Nephron progenitor cell (in vitro differentiated cells): ENCODE measurements around the gene GLIS1.

Source experiments
- DNase-seq: peaks from one replicate; pipeline ENCODE4 v3.0.0; 2021
- H3K27ac Mint-ChIP-seq: 2 replicates; pipeline ENCODE4 v1.8.0; 2021; ENCODE audit warnings: mild to moderate bottlenecking, moderate library complexity, mixed read lengths
- H3K27me3 Mint-ChIP-seq: 2 replicates; pipeline ENCODE4 v1.8.0; 2021; ENCODE audit warnings: mild to moderate bottlenecking, low read depth, mixed read lengths; ENCODE audit not compliant: poor library complexity
- H3K36me3 Mint-ChIP-seq: 2 replicates; pipeline ENCODE4 v1.8.0; 2021; ENCODE audit warnings: low read depth, mixed read lengths
- H3K4me1 Mint-ChIP-seq: 2 replicates; pipeline ENCODE4 v1.8.0; 2021; ENCODE audit warnings: mixed read lengths
- H3K4me3 Mint-ChIP-seq: 2 replicates; pipeline ENCODE4 v1.8.0; 2021; ENCODE audit warnings: mild to moderate bottlenecking, moderate library complexity, mixed read lengths
- H3K9me3 Mint-ChIP-seq: 2 replicates; pipeline ENCODE4 v1.8.0; 2021; ENCODE audit warnings: mild to moderate bottlenecking, moderate library complexity, mixed read lengths
- TF ChIP-seq, protein P1 (sequence below): fragments of 200-600 bp; sonication (generic); IDR thresholded peaks from 2 replicates; pipeline ENCODE4 v1.5.0; 2021; ENCODE audit warnings: antibody characterized with exemption

GLIS1 gene

DNA sequence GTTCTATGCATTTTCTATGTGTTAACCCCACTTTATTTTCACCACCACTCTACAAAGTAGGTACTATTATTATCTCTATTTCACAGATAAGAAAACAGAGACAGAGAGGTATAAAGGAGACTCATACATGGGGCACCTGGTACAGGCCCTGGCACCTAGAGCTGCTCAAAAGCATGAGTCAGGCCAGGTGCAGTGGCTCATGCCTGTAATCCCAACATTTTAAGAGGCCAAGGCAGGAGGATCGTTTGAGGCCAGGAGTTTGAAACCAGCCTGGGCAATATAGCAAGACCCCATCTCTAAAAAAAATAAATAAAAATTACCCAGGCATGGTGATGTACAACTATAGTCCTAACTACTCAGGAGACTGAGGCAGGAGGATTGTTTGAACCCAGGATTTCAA is 35.8 kb downstream of the GLIS1 start:
- Mint-ChIP-seq H3K4me1 (peaks cover 44% of the 10 kb centered on the region), H3K9me3 (no peaks in the 10 kb centered on the region), H3K27ac (no peak overlapping the region), H3K27me3 (peaks cover 36% of the 10 kb centered on the region), H3K4me3 (no peak overlapping the region), H3K36me3 (no peaks in the 10 kb centered on the region)
- DNase-seq = no peak
- TF ChIP-seq, protein P1, sequence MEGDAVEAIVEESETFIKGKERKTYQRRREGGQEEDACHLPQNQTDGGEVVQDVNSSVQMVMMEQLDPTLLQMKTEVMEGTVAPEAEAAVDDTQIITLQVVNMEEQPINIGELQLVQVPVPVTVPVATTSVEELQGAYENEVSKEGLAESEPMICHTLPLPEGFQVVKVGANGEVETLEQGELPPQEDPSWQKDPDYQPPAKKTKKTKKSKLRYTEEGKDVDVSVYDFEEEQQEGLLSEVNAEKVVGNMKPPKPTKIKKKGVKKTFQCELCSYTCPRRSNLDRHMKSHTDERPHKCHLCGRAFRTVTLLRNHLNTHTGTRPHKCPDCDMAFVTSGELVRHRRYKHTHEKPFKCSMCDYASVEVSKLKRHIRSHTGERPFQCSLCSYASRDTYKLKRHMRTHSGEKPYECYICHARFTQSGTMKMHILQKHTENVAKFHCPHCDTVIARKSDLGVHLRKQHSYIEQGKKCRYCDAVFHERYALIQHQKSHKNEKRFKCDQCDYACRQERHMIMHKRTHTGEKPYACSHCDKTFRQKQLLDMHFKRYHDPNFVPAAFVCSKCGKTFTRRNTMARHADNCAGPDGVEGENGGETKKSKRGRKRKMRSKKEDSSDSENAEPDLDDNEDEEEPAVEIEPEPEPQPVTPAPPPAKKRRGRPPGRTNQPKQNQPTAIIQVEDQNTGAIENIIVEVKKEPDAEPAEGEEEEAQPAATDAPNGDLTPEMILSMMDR = no peak

DNA sequence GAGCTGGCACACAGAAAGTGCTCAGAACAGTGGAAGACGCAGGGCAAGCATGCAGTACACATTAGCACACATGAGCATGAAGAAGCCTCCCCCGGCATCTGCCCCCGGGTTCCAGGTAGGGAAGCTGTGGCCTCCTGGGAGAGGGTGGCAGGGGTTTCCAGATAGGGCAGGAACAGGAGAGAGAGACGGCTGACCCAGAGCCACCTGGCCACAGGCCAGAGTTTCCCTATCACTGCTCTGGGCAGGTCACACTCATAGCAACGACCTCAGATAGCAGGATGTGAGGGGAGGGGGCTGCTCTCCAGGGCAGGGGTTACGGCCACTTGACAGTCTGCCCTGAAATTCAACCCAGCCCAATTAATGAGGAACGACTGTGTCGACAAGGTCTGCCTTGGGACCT is 36.6 kb downstream of the GLIS1 start:
- peak overlapping the region; percentile 83 for H3K27ac Mint-ChIP-seq
- no peak overlapping the region for H3K4me3 Mint-ChIP-seq
- H3K9me3 Mint-ChIP-seq = no peaks in the 10 kb centered on the region
- peaks cover 32% of the 10 kb centered on the region for H3K27me3 Mint-ChIP-seq
- DNase-seq = peak; percentile 42
- H3K4me1 Mint-ChIP-seq = peaks cover 52% of the 10 kb centered on the region
- TF ChIP-seq, protein P1 = no peak
- H3K36me3 Mint-ChIP-seq = no peaks in the 10 kb centered on the region

DNA sequence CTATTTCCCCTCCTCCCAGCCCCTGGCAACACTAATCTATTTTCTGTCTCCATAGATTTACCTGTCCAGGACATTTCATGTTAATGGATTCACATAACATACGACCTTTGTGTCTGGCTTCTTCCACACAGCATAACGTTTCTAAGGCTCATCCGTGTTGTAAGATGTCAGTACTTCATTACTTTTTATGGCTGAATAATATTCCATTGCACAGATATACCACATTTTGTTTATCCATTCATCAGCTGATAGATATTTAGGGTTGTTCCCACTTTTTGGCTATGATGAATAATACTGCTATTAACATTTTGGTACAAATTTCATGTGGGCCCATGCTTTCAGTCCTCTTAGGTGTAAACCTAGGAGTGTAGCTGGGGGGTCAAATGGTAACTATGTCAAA is 38.2 kb downstream of the GLIS1 start:
- Mint-ChIP-seq H3K4me3 (no peak overlapping the region), H3K36me3 (no peaks in the 10 kb centered on the region), H3K27me3 (peaks cover 25% of the 10 kb centered on the region), H3K4me1 (peaks cover 60% of the 10 kb centered on the region), H3K9me3 (no peaks in the 10 kb centered on the region), H3K27ac (no peak overlapping the region)
- TF ChIP-seq, protein P1 = no peak
- no peak for DNase-seq

DNA sequence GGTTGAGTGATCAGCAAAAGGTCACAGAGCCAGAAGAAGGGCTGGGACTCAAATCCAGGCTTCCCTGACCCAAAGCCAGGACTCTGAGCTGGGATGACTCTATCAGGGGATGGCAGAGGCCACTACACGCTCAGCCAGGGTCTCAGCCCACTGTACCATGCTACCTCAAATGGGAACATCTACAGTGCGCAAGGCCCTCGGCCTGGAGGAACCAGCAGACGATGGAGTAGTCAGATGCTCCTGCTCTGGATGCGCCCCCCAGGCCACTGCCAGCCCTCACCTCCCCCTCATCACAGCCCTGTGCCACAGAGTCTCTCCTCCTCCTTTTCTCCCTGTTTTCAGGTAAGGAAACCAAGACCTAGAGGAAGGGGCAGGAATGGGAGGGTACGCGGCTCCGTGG is 39.0 kb downstream of the GLIS1 start:
- peaks cover 19% of the 10 kb centered on the region for H3K27me3 Mint-ChIP-seq
- TF ChIP-seq, protein P1 = no peak
- H3K36me3 Mint-ChIP-seq = no peaks in the 10 kb centered on the region
- no peaks in the 10 kb centered on the region for H3K9me3 Mint-ChIP-seq
- no peak overlapping the region for H3K27ac Mint-ChIP-seq
- DNase-seq = no peak
- H3K4me1 Mint-ChIP-seq = peaks cover 60% of the 10 kb centered on the region
- no peak overlapping the region for H3K4me3 Mint-ChIP-seq

DNA sequence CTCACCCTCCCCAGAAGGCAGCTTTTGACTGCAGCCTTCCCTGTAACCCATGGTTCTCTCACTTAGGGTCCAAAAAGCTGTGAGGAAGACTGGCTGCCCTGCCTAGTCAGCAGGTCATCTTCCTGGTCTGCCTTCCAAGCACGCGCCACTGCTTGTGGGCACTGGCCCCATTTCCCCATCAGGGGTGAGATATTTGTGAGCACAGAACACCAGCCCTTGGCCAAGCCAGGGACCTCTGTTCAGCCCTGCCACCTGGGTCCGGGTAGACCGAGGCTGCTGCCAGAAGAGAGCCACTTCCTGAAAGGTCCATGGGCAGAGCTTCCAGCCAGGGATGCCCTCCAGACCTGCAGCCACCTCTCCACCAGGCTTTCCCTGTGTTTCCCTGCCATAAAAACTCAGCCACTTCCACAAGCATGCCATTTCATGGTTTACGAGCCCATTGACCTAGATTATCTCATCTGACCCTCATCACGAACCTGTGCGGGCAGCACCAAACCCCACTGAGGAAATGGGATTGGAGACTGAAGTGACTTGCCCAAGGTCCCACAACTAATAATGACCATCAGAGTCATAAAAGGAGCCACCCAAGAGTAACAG is 40.5 kb downstream of the GLIS1 start:
- no peak overlapping the region for H3K4me3 Mint-ChIP-seq
- peaks cover 11% of the 10 kb centered on the region for H3K27me3 Mint-ChIP-seq

More for the DNA sequence above, 40.5 kb downstream of the GLIS1 start:
- Mint-ChIP-seq H3K27ac (no peak overlapping the region), H3K36me3 (no peaks in the 10 kb centered on the region), H3K9me3 (no peaks in the 10 kb centered on the region), H3K4me1 (peaks cover 59% of the 10 kb centered on the region)
- no peak for DNase-seq
- TF ChIP-seq, protein P1 = no peak
